K562 treated with DMSO at 1 percent for 24 hours (cell line): ENCODE measurements around the gene TCAF1. TPM values are rescaled to one million over a fixed set of nuclear protein-coding genes. Genes with fewer than 3 reads are reported as not detected.

ENCODE experiments used
- total RNA-seq: library from RNA; unstranded; fragments of 300-600 nt; gene quantifications from 2 replicates; pipeline ENCODE4 v1.2.3, GENCODE V29; 2022; ENCODE audit warnings: low read depth; ENCODE audit not compliant: insufficient read depth

Gene TCAF1
- total RNA-seq = 53.3 and 58.8 TPM in 2 replicates

GRCh38 chr7:143901668-143902331 is at the start of gene TCAF1:
Gene TCAF1, minus strand, starts transcription at chr7:143902176. Its CDS starts 25,568 bp downstream, at chr7:143876608.

GRCh38 chr7:143934526-143935325 is 32.8 kb upstream of the TCAF1 start, which contains the start of gene OR2F2:
Gene OR2F2, plus strand, starts transcription at chr7:143935233. Its CDS starts 0 bp downstream, at chr7:143935233.

Other genes starting within 250 kb of the TCAF1 start
- gene CTAGE6, start 144.5 kb downstream of the TCAF1 start, total RNA-seq = not detected in 2 replicates
- gene OR2F2, start 33.1 kb upstream of the TCAF1 start, total RNA-seq = not detected in 2 replicates
- not detected in 2 replicates for gene OR2F1, start 52.7 kb upstream of the TCAF1 start, total RNA-seq
- not detected in 2 replicates for gene OR6B1, start 98.1 kb upstream of the TCAF1 start, total RNA-seq
- gene OR2A5, start 146.8 kb upstream of the TCAF1 start, total RNA-seq = not detected in 2 replicates
- gene OR2A25, start 167.6 kb upstream of the TCAF1 start, total RNA-seq = not detected in 2 replicates
- not detected in 2 replicates for gene OR2A12, start 184.1 kb upstream of the TCAF1 start, total RNA-seq
- gene OR2A2, start 207.4 kb upstream of the TCAF1 start, total RNA-seq = not detected in 2 replicates
- gene OR2A14, start 221.0 kb upstream of the TCAF1 start, total RNA-seq = not detected in 2 replicates